Tibial nerve (tissue), 4 donors: Measurements from ENCODE around the gene NEIL1. TPM values are rescaled to one million over a fixed set of nuclear protein-coding genes. Genes with fewer than 3 reads are reported as not detected.
"Not testable (repeated sequence)": the region's sequence is repeated elsewhere in the genome, so short reads cannot be mapped to it uniquely, and the experiment has no call there.

Source experiments
- DNase-seq, 2 donors: peaks; one replicate each; pipeline ENCODE4 v3.0.0-alpha.2; 2019; ENCODE audit warnings: low spot score in 2 of 2
- H3K27ac ChIP-seq, 4 donors: fragments of 200-600 bp; sonication (generic) in 3 of 4; one replicate each; pipeline ENCODE4 v1.5.1; 2017 to 2019; ENCODE audit warnings: mild to moderate bottlenecking in 1 of 4
- H3K27me3 ChIP-seq, 2 donors: fragments of 200-600 bp; sonication (generic) in 1 of 2; one replicate each; pipeline versions ENCODE4 v1.5.1 to v1.6.0; 2017 to 2019
- H3K36me3 ChIP-seq, 3 donors: fragments of 200-600 bp; sonication (generic); one replicate each; pipeline ENCODE4 v1.5.1; 2018 to 2019
- H3K4me1 ChIP-seq, 4 donors: fragments of 200-600 bp; sonication (generic) in 3 of 4; one replicate each; pipeline ENCODE4 v1.5.1; 2017 to 2019
- H3K4me3 ChIP-seq, 4 donors: fragments of 200-600 bp; sonication (generic) in 3 of 4; one replicate each; pipeline ENCODE4 v1.5.1; 2017 to 2019; ENCODE audit warnings: mild to moderate bottlenecking in 1 of 4, moderate library complexity in 1 of 4
- H3K9me3 ChIP-seq, 4 donors: fragments of 200-600 bp; sonication (generic) in 3 of 4; one replicate each; pipeline ENCODE4 v1.5.1; 2017 to 2019
- EP300 ChIP-seq, 2 donors: sonication (generic); formaldehyde crosslinking; IDR thresholded peaks; one replicate each; pipeline ENCODE4 v1.6.1; 2017; ENCODE audit warnings: antibody characterized with exemption in 2 of 2, mild to moderate bottlenecking in 1 of 2
- POLR2A ChIP-seq, 2 donors: fragments of 450-650 bp; IDR thresholded peaks; one replicate each; pipeline ENCODE4 v1.6.1; 2017; ENCODE audit warnings: antibody characterized with exemption in 2 of 2, mild to moderate bottlenecking in 2 of 2, moderate library complexity in 2 of 2
- WGBS, 2 donors: methylation state at CpG; one replicate each; pipeline ENCODE4 v1.1.5; 2018; 5-methylcytosine and 5-hydroxymethylcytosine counted together
- total RNA-seq, 4 donors: library from RNA; depleted of rRNA; stranded (reverse); fragments of >200 nt; gene quantifications; one replicate each; pipeline ENCODE4 v1.1.0, GENCODE V29; 2016
- TF ChIP-seq, protein P1 (sequence below), 5 experiments: fragments of 200-600 bp in 3 of 5; fragments of 450-650 bp in 2 of 5; sonication (generic) in 3 of 5; IDR thresholded peaks; one replicate each; pipeline ENCODE4 v1.5.1; 2016 to 2019; ENCODE audit warnings: antibody characterized with exemption in 5 of 5, mild to moderate bottlenecking in 3 of 5, moderate library complexity in 2 of 5

NEIL1 gene, protein sequence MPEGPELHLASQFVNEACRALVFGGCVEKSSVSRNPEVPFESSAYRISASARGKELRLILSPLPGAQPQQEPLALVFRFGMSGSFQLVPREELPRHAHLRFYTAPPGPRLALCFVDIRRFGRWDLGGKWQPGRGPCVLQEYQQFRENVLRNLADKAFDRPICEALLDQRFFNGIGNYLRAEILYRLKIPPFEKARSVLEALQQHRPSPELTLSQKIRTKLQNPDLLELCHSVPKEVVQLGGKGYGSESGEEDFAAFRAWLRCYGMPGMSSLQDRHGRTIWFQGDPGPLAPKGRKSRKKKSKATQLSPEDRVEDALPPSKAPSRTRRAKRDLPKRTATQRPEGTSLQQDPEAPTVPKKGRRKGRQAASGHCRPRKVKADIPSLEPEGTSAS
- 100 to 1,000 TPM in 1 of 4 donors, 10 to 100 TPM in 3; 45.8 to 101 (median 53.6) TPM for total RNA-seq

- H3K9me3 ChIP-seq: no peaks in the 10 kb centered on the region
- TF ChIP-seq POLR2A (IDR thresholded peaks at IDR 0.05): no peak
- TF ChIP-seq, protein P1, sequence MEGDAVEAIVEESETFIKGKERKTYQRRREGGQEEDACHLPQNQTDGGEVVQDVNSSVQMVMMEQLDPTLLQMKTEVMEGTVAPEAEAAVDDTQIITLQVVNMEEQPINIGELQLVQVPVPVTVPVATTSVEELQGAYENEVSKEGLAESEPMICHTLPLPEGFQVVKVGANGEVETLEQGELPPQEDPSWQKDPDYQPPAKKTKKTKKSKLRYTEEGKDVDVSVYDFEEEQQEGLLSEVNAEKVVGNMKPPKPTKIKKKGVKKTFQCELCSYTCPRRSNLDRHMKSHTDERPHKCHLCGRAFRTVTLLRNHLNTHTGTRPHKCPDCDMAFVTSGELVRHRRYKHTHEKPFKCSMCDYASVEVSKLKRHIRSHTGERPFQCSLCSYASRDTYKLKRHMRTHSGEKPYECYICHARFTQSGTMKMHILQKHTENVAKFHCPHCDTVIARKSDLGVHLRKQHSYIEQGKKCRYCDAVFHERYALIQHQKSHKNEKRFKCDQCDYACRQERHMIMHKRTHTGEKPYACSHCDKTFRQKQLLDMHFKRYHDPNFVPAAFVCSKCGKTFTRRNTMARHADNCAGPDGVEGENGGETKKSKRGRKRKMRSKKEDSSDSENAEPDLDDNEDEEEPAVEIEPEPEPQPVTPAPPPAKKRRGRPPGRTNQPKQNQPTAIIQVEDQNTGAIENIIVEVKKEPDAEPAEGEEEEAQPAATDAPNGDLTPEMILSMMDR (IDR thresholded peaks at IDR 0.05): no peak
- TF ChIP-seq EP300 (IDR thresholded peaks at IDR 0.05): no peak
- peak within 1 kb of the TSS; percentile 60 to 89 (median 70) for H3K4me3 ChIP-seq
- 24 to 25% methylated on average over 20 of the region's 20 CpGs for WGBS, 2 donors
- peaks cover 0 to 37% (median 13%) of the 10 kb centered on the region in 4 donors for H3K4me1 ChIP-seq
- DNase-seq: no peak
- peak within 1 kb of the TSS in 3 of 4 donors; percentile 69 to 86 (median 81) for H3K27ac ChIP-seq
- H3K27me3 ChIP-seq: no peaks in the 10 kb centered on the region
- H3K36me3 ChIP-seq: peaks cover 0 to 5% (median 0%) of the 10 kb centered on the region in 3 donors
These were observed at the start of gene NEIL1 for GRCh38 chr15:75346796-75347221. NEIL1 (plus strand) TSS chr15:75347039; CDS start chr15:75348906, 1,867 bp downstream.

GRCh38 chr15:75298541-75299310 lies 48.1 kb upstream of the NEIL1 start:
- WGBS, 2 donors: 72 to 74% methylated on average over 3 to 5 of the region's 13 CpGs
- not testable (repeated sequence) for H3K36me3 ChIP-seq, H3K27me3 ChIP-seq, H3K9me3 ChIP-seq, H3K4me3 ChIP-seq, H3K4me1 ChIP-seq, H3K27ac ChIP-seq, DNase-seq

DNA sequence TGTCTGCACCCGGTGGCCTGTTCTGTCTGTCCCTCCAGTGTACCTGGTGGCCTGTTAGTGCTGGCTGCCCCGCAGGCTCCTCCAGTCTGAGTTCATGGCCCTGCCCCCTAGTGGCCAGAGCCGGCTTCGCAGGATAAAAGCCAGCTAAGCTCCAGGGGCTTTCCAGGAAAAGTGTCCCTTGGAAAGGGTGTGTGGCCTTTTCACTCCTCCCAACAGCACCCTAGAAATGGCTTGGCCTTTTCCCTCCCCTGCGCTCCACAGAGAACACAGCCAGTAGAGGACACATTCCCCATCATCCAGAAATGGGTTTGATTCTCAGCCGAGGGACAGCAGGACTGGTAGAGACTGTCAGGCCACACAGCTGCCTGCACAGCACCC lies 47.5 kb upstream of the NEIL1 start:
- H3K9me3 ChIP-seq, H3K27ac ChIP-seq, H3K4me3 ChIP-seq, H3K4me1 ChIP-seq, H3K27me3 ChIP-seq, H3K36me3 ChIP-seq: not testable (repeated sequence)
- 4% methylated on average over 4 of the region's 6 CpGs; no CpG with 5 or more reads in 1 of the 2 donors for WGBS, 2 donors
- TF ChIP-seq, protein P1 (IDR thresholded peaks at IDR 0.05): peak in 4 of 5 experiments; percentile 18 to 66 (median 48)
- DNase-seq: peak; percentile 28 to 44

DNA sequence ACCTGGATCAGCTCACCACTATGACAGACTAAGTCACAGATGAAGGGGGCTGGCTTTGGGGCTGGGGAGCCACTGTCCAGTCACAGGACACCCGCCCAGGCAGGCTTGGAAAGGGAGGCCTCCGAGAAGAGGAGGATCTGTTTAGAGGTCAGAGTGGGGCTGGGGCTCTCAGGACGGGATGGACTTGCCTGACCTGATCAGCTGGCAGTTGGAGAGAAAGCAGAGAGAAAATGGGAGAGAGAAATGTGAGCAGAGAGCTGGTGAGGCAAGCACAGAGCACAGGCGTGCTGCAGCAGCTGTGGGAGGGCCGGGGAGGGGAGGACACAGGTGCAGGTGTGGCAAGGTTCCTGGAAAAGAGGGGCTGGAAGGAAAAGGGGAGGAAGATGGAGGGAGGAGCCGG lies 46.8 kb upstream of the NEIL1 start:
- not testable (repeated sequence) for H3K36me3 ChIP-seq, H3K4me1 ChIP-seq, H3K27ac ChIP-seq, H3K9me3 ChIP-seq, DNase-seq, H3K4me3 ChIP-seq
- H3K27me3 ChIP-seq: peaks cover 0 to 11% of the 10 kb centered on the region in 2 donors
- WGBS, 2 donors: 49 to 61% methylated on average over 5 to 6 of the region's 6 CpGs

GRCh38 chr15:75302318-75302717 lies 44.5 kb upstream of the NEIL1 start:
- Histone ChIP-seq H3K4me1 (no peaks in the 10 kb centered on the region), H3K4me3 (no peak overlapping the region), H3K9me3 (no peaks in the 10 kb centered on the region), H3K36me3 (no peaks in the 10 kb centered on the region), H3K27me3 (peaks cover 0 to 31% of the 10 kb centered on the region in 2 donors), H3K27ac (no peak overlapping the region)
- TF ChIP-seq POLR2A (IDR thresholded peaks at IDR 0.05) (no peak), EP300 (IDR thresholded peaks at IDR 0.05) (no peak)
- TF ChIP-seq, protein P1 (IDR thresholded peaks at IDR 0.05): no peak
- DNase-seq: no peak
- 82 to 91% methylated on average over 9 of the region's 9 CpGs for WGBS, 2 donors

GRCh38 chr15:75302753-75303152 lies 44.1 kb upstream of the NEIL1 start:
- not testable (repeated sequence) for H3K36me3 ChIP-seq, H3K9me3 ChIP-seq, H3K27ac ChIP-seq, H3K4me1 ChIP-seq, H3K4me3 ChIP-seq, DNase-seq
- WGBS, 2 donors: 97 to 98% methylated on average over 4 of the region's 4 CpGs
- peaks cover 0 to 35% of the 10 kb centered on the region in 2 donors for H3K27me3 ChIP-seq
